Calu3 (cell line): ENCODE measurements around the gene FILIP1L. TPM values are rescaled to one million over a fixed set of nuclear protein-coding genes. Genes with fewer than 3 reads are reported as not detected.
"Not testable (repeated sequence)": the region's sequence is repeated elsewhere in the genome, so short reads cannot be mapped to it uniquely, and the experiment has no call there.

Experiments used
- BruUV-seq: library from RNA; stranded (reverse); fragments of 400-500 nt; replicated peaks from 2 replicates; lab custom pipeline; 2021; lab: Mats Ljungman, UMichigan
- CTCF ChIA-PET: fragments of 300-600 bp; sonication (Branson Sonifier 250); formaldehyde crosslinking; loops from one replicate; lab custom pipeline; 2022; ENCODE audit warnings: antibody characterized with exemption; lab: Charles Lee
- DNase-seq: peaks from one replicate; pipeline ENCODE4 v3.0.0; 2022
- H3K27ac Mint-ChIP-seq: one replicate; pipeline ENCODE4 v1.8.0; 2022; ENCODE audit warnings: mixed read lengths; ENCODE audit not compliant: unreplicated experiment
- H3K27me3 Mint-ChIP-seq: one replicate; pipeline ENCODE4 v1.8.0; 2022; ENCODE audit warnings: mixed read lengths; ENCODE audit not compliant: unreplicated experiment
- H3K36me3 Mint-ChIP-seq: one replicate; pipeline ENCODE4 v1.8.0; 2022; ENCODE audit warnings: mild to moderate bottlenecking, moderate library complexity, mixed read lengths; ENCODE audit not compliant: insufficient read depth, unreplicated experiment
- H3K4me1 Mint-ChIP-seq: one replicate; pipeline ENCODE4 v1.8.0; 2022; ENCODE audit warnings: mild to moderate bottlenecking, low read depth, mixed read lengths; ENCODE audit not compliant: unreplicated experiment
- H3K4me3 Mint-ChIP-seq: one replicate; pipeline ENCODE4 v1.8.0; 2022; ENCODE audit warnings: mild to moderate bottlenecking, low read depth, moderate library complexity, mixed read lengths; ENCODE audit not compliant: unreplicated experiment
- H3K9me3 Mint-ChIP-seq: one replicate; pipeline ENCODE4 v1.8.0; 2022; ENCODE audit warnings: low read depth, mixed read lengths; ENCODE audit not compliant: unreplicated experiment
- CTCF ChIP-seq: fragments of 200-600 bp; IDR thresholded peaks from one replicate; pipeline ENCODE4 v1.8.0; 2022; ENCODE audit warnings: antibody characterized with exemption; ENCODE audit not compliant: unreplicated experiment
- intact Hi-C: fragments of 100-400 bp; cut with micrococcal nuclease; formaldehyde crosslinking; loops from one replicate; pipeline ENCODE4 v1.10.0; 2022; ENCODE audit not compliant: unreplicated experiment
- total RNA-seq: library from RNA; stranded (reverse); gene quantifications from 2 replicates; pipeline ENCODE4 v1.2.3, GENCODE V29; 2022

Gene FILIP1L
- total RNA-seq, 1 experiment from 2014 or later, result 5.2 TPM

GRCh38 chr3:100060685-100061484 is 53.4 kb downstream of the FILIP1L start:
- DNase-seq, result no peak
- CTCF ChIA-PET, result no interaction called here
- BruUV-seq, result no TSS peak
- intact Hi-C loops, result no loop called here
- no peaks in the 10 kb centered on the region for H3K4me1 Mint-ChIP-seq
- H3K27ac Mint-ChIP-seq, result no peak overlapping the region
- TF ChIP-seq CTCF, result no peak
- H3K4me3 Mint-ChIP-seq, result no peak overlapping the region
- H3K27me3 Mint-ChIP-seq, result no peaks in the 10 kb centered on the region
- no peaks in the 10 kb centered on the region for H3K36me3 Mint-ChIP-seq
- H3K9me3 Mint-ChIP-seq, result no peaks in the 10 kb centered on the region

DNA sequence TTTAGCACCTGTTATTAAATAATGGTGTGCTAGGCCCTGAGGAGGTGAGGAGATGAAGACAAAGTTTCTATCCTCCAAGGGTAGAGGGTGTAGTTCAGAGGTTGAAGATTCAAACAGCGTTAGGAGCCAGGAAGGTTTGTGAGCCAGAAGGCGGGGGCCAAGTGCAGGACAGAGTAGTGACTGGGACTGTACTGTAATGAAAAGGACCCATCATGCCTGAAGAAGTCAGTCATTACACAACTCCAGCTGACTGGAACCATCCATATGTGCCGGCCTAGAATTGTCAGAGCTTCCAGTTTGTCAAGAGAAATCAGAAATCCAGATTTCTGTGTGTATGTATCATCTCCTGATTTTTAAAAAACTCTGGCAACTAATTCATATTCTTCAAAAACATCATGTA is 54.8 kb downstream of the FILIP1L start:
- BruUV-seq, result no TSS peak
- intact Hi-C loops, result no loop called here
- TF ChIP-seq CTCF, result no peak
- H3K4me1 Mint-ChIP-seq, result no peaks in the 10 kb centered on the region
- DNase-seq, result no peak
- H3K27ac Mint-ChIP-seq, result no peak overlapping the region
- no peak overlapping the region for H3K4me3 Mint-ChIP-seq
- CTCF ChIA-PET, result no interaction called here
- H3K36me3 Mint-ChIP-seq, result no peaks in the 10 kb centered on the region
- H3K9me3 Mint-ChIP-seq, result no peaks in the 10 kb centered on the region
- H3K27me3 Mint-ChIP-seq, result no peaks in the 10 kb centered on the region

- TF ChIP-seq CTCF, result no peak
- Mint-ChIP-seq H3K4me1 (no peaks in the 10 kb centered on the region), H3K27ac (no peak overlapping the region), H3K9me3 (no peaks in the 10 kb centered on the region), H3K4me3 (no peak overlapping the region), H3K27me3 (no peaks in the 10 kb centered on the region), H3K36me3 (no peaks in the 10 kb centered on the region)
- CTCF ChIA-PET, result interaction anchor here (0.9 kb wide), 1 partner anchor 11 kb away, joined by 3 read pairs; no protein-coding TSS in a partner anchor
- BruUV-seq, result no TSS peak
- no peak for DNase-seq
- intact Hi-C loops, result no loop called here
These were observed 56.4 kb downstream of the FILIP1L start for GRCh38 chr3:100057716-100058575.

GRCh38 chr3:100053951-100054620 is 60.2 kb downstream of the FILIP1L start:
- no peaks in the 10 kb centered on the region for H3K27me3 Mint-ChIP-seq
- CTCF ChIA-PET, result no interaction called here
- intact Hi-C loops, result no loop called here
- no peak overlapping the region for H3K4me3 Mint-ChIP-seq
- no peak for TF ChIP-seq CTCF
- DNase-seq, result no peak
- no TSS peak for BruUV-seq
- H3K9me3 Mint-ChIP-seq, result no peaks in the 10 kb centered on the region
- peaks cover 5% of the 10 kb centered on the region for H3K4me1 Mint-ChIP-seq
- no peaks in the 10 kb centered on the region for H3K36me3 Mint-ChIP-seq
- no peak overlapping the region for H3K27ac Mint-ChIP-seq

- intact Hi-C loops, H3K27ac Mint-ChIP-seq: not testable (repeated sequence)
These were observed 62.8 kb downstream of the FILIP1L start for GRCh38 chr3:100051513-100051912.

More at GRCh38 chr3:100051513-100051912, 62.8 kb downstream of the FILIP1L start:
- BruUV-seq, H3K9me3 Mint-ChIP-seq, H3K4me3 Mint-ChIP-seq, H3K36me3 Mint-ChIP-seq, H3K27me3 Mint-ChIP-seq, CTCF ChIA-PET, DNase-seq: not testable (repeated sequence)
- peaks cover 24% of the 10 kb centered on the region for H3K4me1 Mint-ChIP-seq
